ENCODE measurements around the gene SHQ1. TPM values are rescaled to one million over a fixed set of nuclear protein-coding genes. Genes with fewer than 3 reads are reported as not detected.

SHQ1 gene
- total RNA-seq, 1 donor from 2014 or later, result 20.7 TPM

- peaks cover 3% of the 10 kb centered on the region for H3K4me1 Mint-ChIP-seq
- peaks cover 4% of the 10 kb centered on the region for H3K9me3 Mint-ChIP-seq
- H3K36me3 Mint-ChIP-seq (ENCODE audit: low read depth), result no peaks in the 10 kb centered on the region
- DNase-seq (ENCODE audit: low read depth, low spot score), result no peak
- no peak overlapping the region for H3K4me3 Mint-ChIP-seq
- no peak for TF ChIP-seq CTCF (conservative IDR thresholded peaks at IDR 0.05)
- no peaks in the 10 kb centered on the region for H3K27me3 Mint-ChIP-seq (ENCODE audit: low read depth)
- no peak overlapping the region for H3K27ac Mint-ChIP-seq (ENCODE audit: unreplicated experiment)
Measured at GRCh38 chr3:72728329-72728889, 119.8 kb downstream of the SHQ1 start.

DNA sequence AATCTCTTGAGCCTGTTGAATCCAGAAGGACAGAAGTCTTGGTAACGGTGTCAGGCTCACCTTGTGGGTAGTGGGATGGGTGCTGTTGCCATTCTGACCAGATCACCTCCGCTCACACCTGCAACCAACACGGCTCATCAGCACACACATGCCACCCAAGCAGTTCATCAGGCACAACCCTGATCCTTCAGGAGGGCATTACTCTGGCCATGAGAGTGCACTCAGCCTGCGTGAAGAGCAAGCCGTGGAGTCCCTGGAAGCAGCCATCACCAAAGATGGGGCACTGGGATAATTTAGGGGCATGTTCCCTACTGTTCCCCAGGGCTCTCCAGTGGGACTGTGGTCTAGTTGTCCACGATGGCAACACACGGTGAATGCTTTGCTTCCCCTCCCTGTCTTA, 120.5 kb downstream of the SHQ1 start:
- peaks cover 10% of the 10 kb centered on the region for H3K4me1 Mint-ChIP-seq
- no peak for DNase-seq (ENCODE audit: low read depth, low spot score)
- H3K36me3 Mint-ChIP-seq (ENCODE audit: low read depth), result no peaks in the 10 kb centered on the region
- H3K4me3 Mint-ChIP-seq, result no peak overlapping the region
- no peaks in the 10 kb centered on the region for H3K27me3 Mint-ChIP-seq (ENCODE audit: low read depth)
- no peak overlapping the region for H3K27ac Mint-ChIP-seq (ENCODE audit: unreplicated experiment)
- no peak for TF ChIP-seq CTCF (conservative IDR thresholded peaks at IDR 0.05)
- no peaks in the 10 kb centered on the region for H3K9me3 Mint-ChIP-seq

DNA sequence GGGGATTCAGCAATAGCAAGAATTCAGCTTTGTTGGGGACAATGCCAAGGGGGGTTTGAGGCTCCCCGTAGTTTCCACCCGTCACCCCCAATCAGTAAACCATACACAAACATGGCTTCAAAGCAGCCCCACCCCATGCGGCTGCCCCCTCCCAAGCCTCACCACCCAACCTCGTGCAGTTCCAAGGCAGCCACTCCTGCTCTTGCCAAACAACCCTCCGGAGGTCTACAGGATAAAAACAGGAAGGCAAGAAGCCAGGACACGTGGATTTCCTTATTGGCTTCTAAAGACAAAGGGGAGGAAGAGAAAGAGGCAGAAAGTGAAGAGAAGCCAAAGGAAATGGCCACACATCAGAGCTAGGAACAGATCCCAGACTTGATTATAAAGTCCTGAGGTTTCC, 121.1 kb downstream of the SHQ1 start:
- no peaks in the 10 kb centered on the region for H3K27me3 Mint-ChIP-seq (ENCODE audit: low read depth)
- no peak for TF ChIP-seq CTCF (conservative IDR thresholded peaks at IDR 0.05)
- DNase-seq (ENCODE audit: low read depth, low spot score), result no peak
- no peaks in the 10 kb centered on the region for H3K9me3 Mint-ChIP-seq
- no peak overlapping the region for H3K4me3 Mint-ChIP-seq
- H3K36me3 Mint-ChIP-seq (ENCODE audit: low read depth), result no peaks in the 10 kb centered on the region
- no peak overlapping the region for H3K27ac Mint-ChIP-seq (ENCODE audit: unreplicated experiment)
- peaks cover 10% of the 10 kb centered on the region for H3K4me1 Mint-ChIP-seq

- no peaks in the 10 kb centered on the region for H3K36me3 Mint-ChIP-seq (ENCODE audit: low read depth)
- H3K27me3 Mint-ChIP-seq (ENCODE audit: low read depth), result no peaks in the 10 kb centered on the region
- TF ChIP-seq CTCF (conservative IDR thresholded peaks at IDR 0.05), result no peak
- H3K4me1 Mint-ChIP-seq, result peaks cover 27% of the 10 kb centered on the region
- no peaks in the 10 kb centered on the region for H3K9me3 Mint-ChIP-seq
- no peak overlapping the region for H3K27ac Mint-ChIP-seq (ENCODE audit: unreplicated experiment)
- no peak overlapping the region for H3K4me3 Mint-ChIP-seq
- no peak for DNase-seq (ENCODE audit: low read depth, low spot score)
Measured at GRCh38 chr3:72725229-72725628, 123.0 kb downstream of the SHQ1 start.

DNA sequence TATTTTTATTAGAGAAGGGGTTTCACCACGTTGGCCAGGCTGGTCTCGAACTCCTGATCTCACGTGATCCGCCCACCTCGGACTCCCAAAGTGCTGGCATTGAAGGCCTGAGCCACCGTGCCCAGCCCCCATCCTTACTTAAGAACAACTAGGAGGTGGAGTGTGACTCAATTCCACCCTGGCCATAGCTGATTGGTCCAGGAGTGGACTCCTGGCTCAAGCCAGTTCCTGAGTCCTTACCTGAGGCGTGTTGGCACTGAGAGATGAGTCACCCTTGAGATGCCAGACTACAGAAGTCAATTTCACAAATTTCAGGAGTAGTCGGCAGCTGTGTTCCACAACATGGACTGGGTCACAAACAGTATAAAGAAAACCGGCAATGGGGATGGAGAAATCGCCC, 124.2 kb downstream of the SHQ1 start:
- no peak for TF ChIP-seq CTCF (conservative IDR thresholded peaks at IDR 0.05)
- H3K4me1 Mint-ChIP-seq, result peaks cover 27% of the 10 kb centered on the region
- no peaks in the 10 kb centered on the region for H3K36me3 Mint-ChIP-seq (ENCODE audit: low read depth)
- H3K27ac Mint-ChIP-seq (ENCODE audit: unreplicated experiment), result no peak overlapping the region
- H3K4me3 Mint-ChIP-seq, result no peak overlapping the region
- DNase-seq (ENCODE audit: low read depth, low spot score), result no peak
- H3K27me3 Mint-ChIP-seq (ENCODE audit: low read depth), result no peaks in the 10 kb centered on the region
- H3K9me3 Mint-ChIP-seq, result no peaks in the 10 kb centered on the region

All from neural crest cell (in vitro differentiated cells).